Dermis microvascular lymphatic vessel endothelial cell (primary cell): ENCODE results near the gene PLXND1. TPM values are rescaled to one million over a fixed set of nuclear protein-coding genes. Genes with fewer than 3 reads are reported as not detected.
A peak's percentile ranks its signal among the peaks of the same experiment; 100 is the strongest.

Source experiments
- DNase-seq, 2 donors: peaks; one replicate each; pipeline versions ENCODE4 v3.0.0 to v3.0.0-alpha.2; 2010; ENCODE audit warnings: low read depth in 2 of 2
- total RNA-seq: library from RNA; depleted of rRNA; stranded (reverse); fragments of >200 nt; gene quantifications from 2 replicates; pipeline ENCODE4 v1.2.1, GENCODE V29; 2014

PLXND1 gene
- total RNA-seq, 1 donor from 2014 or later = 273 TPM

GRCh38 chr3:129627350-129628168, 21.1 kb upstream of the PLXND1 start:
- DNase-seq = peak; percentile 75 to 87

GRCh38 chr3:129626744-129627349, 20.4 kb upstream of the PLXND1 start:
- DNase-seq = peak; percentile 75 to 88

- DNase-seq = peak in 1 of 2 donors; percentile 59
Measured at GRCh38 chr3:129625072-129625874, 18.8 kb upstream of the PLXND1 start.

GRCh38 chr3:129624347-129625071, 18.0 kb upstream of the PLXND1 start:
- DNase-seq = no peak

GRCh38 chr3:129623447-129624118, 17.1 kb upstream of the PLXND1 start:
- DNase-seq = peak; percentile 58 to 96

GRCh38 chr3:129622933-129623332, 16.5 kb upstream of the PLXND1 start:
- peak in 1 of 2 donors; percentile 35 for DNase-seq

- peak in 1 of 2 donors; percentile 52 for DNase-seq
Measured at GRCh38 chr3:129622226-129622874, 15.9 kb upstream of the PLXND1 start.

GRCh38 chr3:129621626-129622225, 15.2 kb upstream of the PLXND1 start:
- peak in 1 of 2 donors; percentile 76 for DNase-seq

GRCh38 chr3:129620828-129621559, 14.5 kb upstream of the PLXND1 start:
- DNase-seq = no peak

GRCh38 chr3:129619726-129620162, 13.3 kb upstream of the PLXND1 start:
- no peak for DNase-seq

- DNase-seq = peak in 1 of 2 donors; percentile 76
Measured at GRCh38 chr3:129618901-129619671, 12.6 kb upstream of the PLXND1 start.

- peak in 1 of 2 donors; percentile 32 for DNase-seq
Measured at GRCh38 chr3:129618186-129618820, 11.8 kb upstream of the PLXND1 start.

- no peak for DNase-seq
Measured at GRCh38 chr3:129617381-129618185, 11.1 kb upstream of the PLXND1 start.

- DNase-seq = no peak
Measured at GRCh38 chr3:129616713-129617112, 10.2 kb upstream of the PLXND1 start.

- no peak for DNase-seq
Measured at GRCh38 chr3:129616291-129616690, 9.8 kb upstream of the PLXND1 start.

- DNase-seq = no peak
Measured at GRCh38 chr3:129615751-129616281, 9.3 kb upstream of the PLXND1 start.

- DNase-seq = no peak
Measured at GRCh38 chr3:129614927-129615363, 8.5 kb upstream of the PLXND1 start.
